ENCODE results near the gene DEDD. TPM values are rescaled to one million over a fixed set of nuclear protein-coding genes. Genes with fewer than 3 reads are reported as not detected.

DEDD gene
- 52.8 and 63.6 TPM in 2 replicates for total RNA-seq (2014; rRNA removed; shearing (Covaris generic))

- H3K27me3 ChIP-seq (ENCODE audit: control insufficient read depth, insufficient read depth, low read length): no peaks in the 10 kb centered on the region
- peak; percentile 97 for DNase-seq
- H3K36me3 ChIP-seq (replicated peaks; ENCODE audit: control insufficient read depth, insufficient read depth, low read length): peaks cover 3% of the 10 kb centered on the region
- H3K4me3 ChIP-seq (ENCODE audit: insufficient read depth, low read depth, low read length): peak within 1 kb of the TSS; percentile 74
These were observed at the start of gene DEDD for GRCh38 chr1:161132410-161133219. Gene DEDD (minus strand): TSS chr1:161132667. CDS start chr1:161124462, 8,205 bp downstream.

GRCh38 chr1:161182214-161182613, 49.7 kb upstream of the DEDD start:
- Histone ChIP-seq H3K27me3 (ENCODE audit: control insufficient read depth, insufficient read depth, low read length) (no peaks in the 10 kb centered on the region), H3K36me3 (replicated peaks; ENCODE audit: control insufficient read depth, insufficient read depth, low read length) (no peaks in the 10 kb centered on the region), H3K4me3 (ENCODE audit: insufficient read depth, low read depth, low read length) (no peak overlapping the region)
- no peak for DNase-seq

GRCh38 chr1:161180639-161181038, 48.2 kb upstream of the DEDD start:
- Histone ChIP-seq H3K27me3 (ENCODE audit: control insufficient read depth, insufficient read depth, low read length) (no peaks in the 10 kb centered on the region), H3K4me3 (ENCODE audit: insufficient read depth, low read depth, low read length) (no peak overlapping the region), H3K36me3 (replicated peaks; ENCODE audit: control insufficient read depth, insufficient read depth, low read length) (no peaks in the 10 kb centered on the region)
- DNase-seq: peak; percentile 47

GRCh38 chr1:161179698-161180097, 47.2 kb upstream of the DEDD start:
- Histone ChIP-seq H3K4me3 (ENCODE audit: insufficient read depth, low read depth, low read length) (no peak overlapping the region), H3K27me3 (ENCODE audit: control insufficient read depth, insufficient read depth, low read length) (no peaks in the 10 kb centered on the region), H3K36me3 (replicated peaks; ENCODE audit: control insufficient read depth, insufficient read depth, low read length) (peaks cover 4% of the 10 kb centered on the region)
- no peak for DNase-seq

- Histone ChIP-seq H3K4me3 (ENCODE audit: insufficient read depth, low read depth, low read length) (no peak overlapping the region), H3K36me3 (replicated peaks; ENCODE audit: control insufficient read depth, insufficient read depth, low read length) (peaks cover 12% of the 10 kb centered on the region), H3K27me3 (ENCODE audit: control insufficient read depth, insufficient read depth, low read length) (no peaks in the 10 kb centered on the region)
- DNase-seq: no peak
These were observed 45.4 kb upstream of the DEDD start for GRCh38 chr1:161177936-161178244.

- Histone ChIP-seq H3K36me3 (replicated peaks; ENCODE audit: control insufficient read depth, insufficient read depth, low read length) (peaks cover 13% of the 10 kb centered on the region), H3K27me3 (ENCODE audit: control insufficient read depth, insufficient read depth, low read length) (no peaks in the 10 kb centered on the region)
- DNase-seq: peak; percentile 100
These were observed 44.9 kb upstream of the DEDD start, which contains the start of gene B4GALT3 for GRCh38 chr1:161177112-161177935. Gene B4GALT3 (minus strand): TSS chr1:161177507. CDS start chr1:161176060, 1,447 bp downstream.

GRCh38 chr1:161176468-161177111, 44.1 kb upstream of the DEDD start:
- H3K36me3 ChIP-seq (replicated peaks; ENCODE audit: control insufficient read depth, insufficient read depth, low read length): peaks cover 14% of the 10 kb centered on the region
- no peaks in the 10 kb centered on the region for H3K27me3 ChIP-seq (ENCODE audit: control insufficient read depth, insufficient read depth, low read length)
- peak overlapping the region; percentile 78 for H3K4me3 ChIP-seq (ENCODE audit: insufficient read depth, low read depth, low read length)
- peak; percentile 52 for DNase-seq

More at GRCh38 chr1:161177112-161177935, 44.9 kb upstream of the DEDD start, which contains the start of gene B4GALT3:
- H3K4me3 ChIP-seq (ENCODE audit: insufficient read depth, low read depth, low read length): peak within 1 kb of the TSS; percentile 78

- H3K36me3 ChIP-seq (replicated peaks; ENCODE audit: control insufficient read depth, insufficient read depth, low read length): peaks cover 18% of the 10 kb centered on the region
- DNase-seq: no peak
- H3K4me3 ChIP-seq (ENCODE audit: insufficient read depth, low read depth, low read length): no peak overlapping the region
- H3K27me3 ChIP-seq (ENCODE audit: control insufficient read depth, insufficient read depth, low read length): no peaks in the 10 kb centered on the region
These were observed 43.4 kb upstream of the DEDD start for GRCh38 chr1:161175771-161176453.

GRCh38 chr1:161174911-161175310, 42.4 kb upstream of the DEDD start:
- DNase-seq: no peak
- H3K36me3 ChIP-seq (replicated peaks; ENCODE audit: control insufficient read depth, insufficient read depth, low read length): peaks cover 23% of the 10 kb centered on the region
- H3K4me3 ChIP-seq (ENCODE audit: insufficient read depth, low read depth, low read length): no peak overlapping the region
- no peaks in the 10 kb centered on the region for H3K27me3 ChIP-seq (ENCODE audit: control insufficient read depth, insufficient read depth, low read length)

- Histone ChIP-seq H3K36me3 (replicated peaks; ENCODE audit: control insufficient read depth, insufficient read depth, low read length) (peaks cover 27% of the 10 kb centered on the region), H3K27me3 (ENCODE audit: control insufficient read depth, insufficient read depth, low read length) (no peaks in the 10 kb centered on the region), H3K4me3 (ENCODE audit: insufficient read depth, low read depth, low read length) (no peak overlapping the region)
- DNase-seq: no peak
These were observed 41.2 kb upstream of the DEDD start for GRCh38 chr1:161173711-161174110.

- no peaks in the 10 kb centered on the region for H3K27me3 ChIP-seq (ENCODE audit: control insufficient read depth, insufficient read depth, low read length)
- no peak for DNase-seq
- H3K36me3 ChIP-seq (replicated peaks; ENCODE audit: control insufficient read depth, insufficient read depth, low read length): peaks cover 27% of the 10 kb centered on the region
- no peak overlapping the region for H3K4me3 ChIP-seq (ENCODE audit: insufficient read depth, low read depth, low read length)
These were observed 40.4 kb upstream of the DEDD start for GRCh38 chr1:161172776-161173376.

- H3K36me3 ChIP-seq (replicated peaks; ENCODE audit: control insufficient read depth, insufficient read depth, low read length): peaks cover 27% of the 10 kb centered on the region
These were observed 39.9 kb upstream of the DEDD start for GRCh38 chr1:161172349-161172748.

GRCh38 chr1:161171696-161172095, 39.2 kb upstream of the DEDD start:
- no peak overlapping the region for H3K4me3 ChIP-seq (ENCODE audit: insufficient read depth, low read depth, low read length)
- DNase-seq: no peak
- H3K36me3 ChIP-seq (replicated peaks; ENCODE audit: control insufficient read depth, insufficient read depth, low read length): peaks cover 27% of the 10 kb centered on the region
- peaks cover 2% of the 10 kb centered on the region; the same call in 1 of the 2 replicates for H3K27me3 ChIP-seq (ENCODE audit: control insufficient read depth, insufficient read depth, low read length)

More at GRCh38 chr1:161172349-161172748, 39.9 kb upstream of the DEDD start:
- H3K4me3 ChIP-seq (ENCODE audit: insufficient read depth, low read depth, low read length): no peak overlapping the region
- H3K27me3 ChIP-seq (ENCODE audit: control insufficient read depth, insufficient read depth, low read length): no peaks in the 10 kb centered on the region; the same call in 1 of the 2 replicates
- DNase-seq: no peak
